WERI-Rb-1 (cell line): Measurements from ENCODE around the gene SSH3.

ENCODE experiments used
- DNase-seq: peaks from one replicate; pipeline ENCODE4 v3.0.0-alpha.2; 2020
- H3K27ac ChIP-seq: fragments of 250-450 bp; sonication (Bioruptor Pico); 2 replicates; pipeline ENCODE4 v1.5.1; 2020; ENCODE audit warnings: mild to moderate bottlenecking, moderate library complexity
- H3K27me3 ChIP-seq: fragments of 250-450 bp; sonication (Bioruptor Pico); 2 replicates; pipeline ENCODE4 v1.5.1; 2021; ENCODE audit warnings: mild to moderate bottlenecking, low read depth, moderate library complexity; ENCODE audit not compliant: insufficient read depth, severe bottlenecking
- H3K36me3 ChIP-seq: fragments of 250-450 bp; sonication (Bioruptor Pico); 2 replicates; pipeline ENCODE4 v1.5.1; 2020; ENCODE audit warnings: mild to moderate bottlenecking, moderate library complexity
- H3K4me3 ChIP-seq: 2 replicates; pipeline ENCODE4 v1.5.1; 2011; ENCODE audit warnings: low read depth, mild to moderate bottlenecking, control low read depth, low read length
- H3K9me3 ChIP-seq: fragments of 250-450 bp; sonication (Bioruptor Pico); 2 replicates; pipeline ENCODE4 v1.5.1; 2021; ENCODE audit warnings: mild to moderate bottlenecking, moderate library complexity; ENCODE audit not compliant: severe bottlenecking
- TF ChIP-seq, protein P1 (sequence below): IDR thresholded peaks from 2 replicates; pipeline ENCODE4 v1.5.1; 2011; ENCODE audit warnings: low read depth, mild to moderate bottlenecking, control low read depth, inconsistent platforms, low read length

SSH3 gene

DNA sequence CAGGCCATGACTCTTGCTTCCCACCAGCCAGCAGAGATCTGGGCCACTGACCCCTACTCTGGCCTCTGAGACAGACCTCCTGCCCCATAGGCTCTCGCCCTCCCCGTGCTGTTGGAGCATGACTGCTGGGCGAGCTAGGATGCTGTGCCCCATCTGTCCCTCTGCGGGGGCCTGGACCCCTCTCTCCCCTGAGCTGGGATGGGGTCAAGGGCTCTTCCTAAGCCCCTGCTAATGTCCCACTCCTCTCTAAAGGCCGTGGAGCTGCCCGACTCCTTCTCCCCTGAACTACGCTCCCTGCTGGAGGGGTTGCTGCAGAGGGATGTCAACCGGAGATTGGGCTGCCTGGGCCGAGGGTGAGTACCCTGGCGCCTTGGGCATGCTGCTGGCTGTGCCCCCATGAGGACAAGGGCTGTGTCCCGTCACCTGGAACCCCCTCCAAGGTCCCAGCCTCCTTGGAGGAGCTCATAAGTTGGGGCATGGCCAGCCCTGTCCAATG is 20.4 kb upstream of the SSH3 start:
- no peak for DNase-seq
- H3K4me3 ChIP-seq, result no peak overlapping the region
- H3K36me3 ChIP-seq, result peaks cover 85% of the 10 kb centered on the region
- TF ChIP-seq, protein P1, sequence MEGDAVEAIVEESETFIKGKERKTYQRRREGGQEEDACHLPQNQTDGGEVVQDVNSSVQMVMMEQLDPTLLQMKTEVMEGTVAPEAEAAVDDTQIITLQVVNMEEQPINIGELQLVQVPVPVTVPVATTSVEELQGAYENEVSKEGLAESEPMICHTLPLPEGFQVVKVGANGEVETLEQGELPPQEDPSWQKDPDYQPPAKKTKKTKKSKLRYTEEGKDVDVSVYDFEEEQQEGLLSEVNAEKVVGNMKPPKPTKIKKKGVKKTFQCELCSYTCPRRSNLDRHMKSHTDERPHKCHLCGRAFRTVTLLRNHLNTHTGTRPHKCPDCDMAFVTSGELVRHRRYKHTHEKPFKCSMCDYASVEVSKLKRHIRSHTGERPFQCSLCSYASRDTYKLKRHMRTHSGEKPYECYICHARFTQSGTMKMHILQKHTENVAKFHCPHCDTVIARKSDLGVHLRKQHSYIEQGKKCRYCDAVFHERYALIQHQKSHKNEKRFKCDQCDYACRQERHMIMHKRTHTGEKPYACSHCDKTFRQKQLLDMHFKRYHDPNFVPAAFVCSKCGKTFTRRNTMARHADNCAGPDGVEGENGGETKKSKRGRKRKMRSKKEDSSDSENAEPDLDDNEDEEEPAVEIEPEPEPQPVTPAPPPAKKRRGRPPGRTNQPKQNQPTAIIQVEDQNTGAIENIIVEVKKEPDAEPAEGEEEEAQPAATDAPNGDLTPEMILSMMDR, result no peak
- H3K27ac ChIP-seq, result no peak overlapping the region
- no peaks in the 10 kb centered on the region for H3K9me3 ChIP-seq
- H3K27me3 ChIP-seq, result no peaks in the 10 kb centered on the region

- no peak overlapping the region for H3K27ac ChIP-seq
Observed at GRCh38 chr11:67283481-67283963, 19.8 kb upstream of the SSH3 start.

DNA sequence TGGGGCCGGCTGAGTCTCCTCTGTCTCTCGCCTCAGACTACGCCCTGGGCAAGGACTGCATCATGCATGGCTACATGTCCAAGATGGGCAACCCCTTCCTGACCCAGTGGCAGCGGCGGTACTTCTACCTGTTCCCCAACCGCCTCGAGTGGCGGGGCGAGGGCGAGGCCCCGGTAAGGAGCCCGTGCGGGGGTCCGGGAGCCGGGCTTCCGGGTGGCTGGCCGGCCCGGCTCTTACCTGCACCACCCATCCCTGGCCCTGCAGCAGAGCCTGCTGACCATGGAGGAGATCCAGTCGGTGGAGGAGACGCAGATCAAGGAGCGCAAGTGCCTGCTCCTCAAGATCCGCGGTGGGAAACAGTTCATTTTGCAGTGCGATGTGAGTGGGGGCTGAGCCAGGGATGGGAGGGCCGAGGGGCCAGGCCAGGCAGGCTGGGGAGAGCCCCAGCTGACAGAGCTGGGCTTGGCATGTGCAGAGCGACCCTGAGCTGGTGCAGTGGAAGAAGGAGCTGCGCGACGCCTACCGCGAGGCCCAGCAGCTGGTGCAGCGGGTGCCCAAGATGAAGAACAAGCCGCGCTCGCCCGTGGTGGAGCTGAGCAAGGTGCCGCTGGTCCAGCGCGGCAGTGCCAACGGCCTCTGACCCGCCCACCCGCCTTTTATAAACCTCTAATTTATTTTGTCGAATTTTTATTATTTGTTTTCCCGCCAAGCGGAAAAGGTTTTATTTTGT is 18.4 kb upstream of the SSH3 start:
- H3K27ac ChIP-seq, result no peak overlapping the region
- DNase-seq, result no peak
- no peaks in the 10 kb centered on the region for H3K9me3 ChIP-seq
- H3K27me3 ChIP-seq, result no peaks in the 10 kb centered on the region
- TF ChIP-seq, protein P1, result no peak
- no peak overlapping the region for H3K4me3 ChIP-seq
- H3K36me3 ChIP-seq, result peaks cover 78% of the 10 kb centered on the region

More at GRCh38 chr11:67283481-67283963, 19.8 kb upstream of the SSH3 start:
- DNase-seq, result no peak
- H3K9me3 ChIP-seq, result no peaks in the 10 kb centered on the region
- peaks cover 85% of the 10 kb centered on the region for H3K36me3 ChIP-seq
- TF ChIP-seq, protein P1, result no peak
- H3K4me3 ChIP-seq, result no peak overlapping the region
- no peaks in the 10 kb centered on the region for H3K27me3 ChIP-seq

- peaks cover 78% of the 10 kb centered on the region for H3K36me3 ChIP-seq
- H3K27ac ChIP-seq, result no peak overlapping the region
- no peak for DNase-seq
- no peaks in the 10 kb centered on the region for H3K9me3 ChIP-seq
- TF ChIP-seq, protein P1, result no peak
- no peaks in the 10 kb centered on the region for H3K27me3 ChIP-seq
- no peak overlapping the region for H3K4me3 ChIP-seq
Observed at GRCh38 chr11:67285541-67286498, 17.5 kb upstream of the SSH3 start.

DNA sequence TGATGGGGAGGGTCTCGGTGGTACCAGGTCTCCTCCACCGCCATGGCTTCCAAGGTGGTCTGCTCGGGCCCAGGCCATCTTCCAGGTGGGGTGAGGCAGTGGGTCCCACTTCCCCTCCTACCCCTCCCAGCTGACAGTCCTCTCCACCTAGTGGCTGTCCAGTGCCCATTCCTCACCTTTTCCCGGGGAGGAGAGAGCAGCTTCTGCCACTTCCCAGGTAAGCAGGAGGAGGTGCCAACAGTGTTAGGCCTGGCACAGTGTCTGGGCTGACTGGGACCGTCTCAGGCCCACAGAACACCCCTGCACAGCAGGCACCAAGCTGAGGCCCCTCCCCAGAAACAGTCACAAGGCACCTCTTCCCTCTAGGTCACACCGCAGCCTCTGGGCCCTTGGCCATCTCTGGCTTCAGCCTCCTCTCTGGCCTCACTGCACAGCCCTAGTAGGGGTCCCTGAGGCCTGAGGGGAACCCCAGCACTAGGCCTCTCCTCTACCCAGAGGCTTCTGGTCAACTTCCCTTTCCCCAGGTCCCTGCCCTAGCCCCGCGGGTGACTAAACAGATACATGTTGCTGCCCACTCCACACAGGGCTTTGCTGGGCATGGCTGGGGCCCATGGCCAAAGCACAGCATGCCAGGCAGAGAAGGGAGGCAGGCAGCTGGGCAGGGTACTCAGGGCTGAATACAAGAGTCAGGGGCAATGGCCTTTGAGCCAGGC is 16.6 kb upstream of the SSH3 start:
- DNase-seq, result no peak
- Histone ChIP-seq H3K27me3 (no peaks in the 10 kb centered on the region), H3K36me3 (peaks cover 73% of the 10 kb centered on the region), H3K27ac (peak overlapping the region; percentile 98), H3K4me3 (no peak overlapping the region), H3K9me3 (no peaks in the 10 kb centered on the region)
- TF ChIP-seq, protein P1, result peak; percentile 20; the same call in 1 of the 2 replicates
